H1 (cell line): ENCODE results near the gene LENG1. TPM values are rescaled to one million over a fixed set of nuclear protein-coding genes. Genes with fewer than 3 reads are reported as not detected.

Source experiments
- CTCF ChIA-PET: fragments of 300-600 bp; sonication (Branson Sonifier 250); formaldehyde crosslinking; loops from one replicate; lab custom pipeline; 2021; ENCODE audit not compliant: partially characterized antibody; lab: Charles Lee
- POLR2A ChIA-PET: fragments of 300-600 bp; sonication (Branson Sonifier 250); formaldehyde crosslinking; loops from one replicate; lab custom pipeline; 2021; ENCODE audit warnings: inconsistent platforms; ENCODE audit not compliant: partially characterized antibody; lab: Charles Lee
- DNase-seq, 2 experiments: peaks; one replicate each; pipeline versions ENCODE4 v3.0.0 to v3.0.0-alpha.2; 2010 to 2022; ENCODE audit warnings: low spot score in 2 of 2, low read depth in 1 of 2, mixed read lengths in 1 of 2
- FAIRE-seq: peaks from 2 replicates; lab custom pipeline; 2011; peaks lifted over from hg19 to GRCh38; lab: Jason Lieb, UNC
- H2AFZ ChIP-seq: 2 replicates; pipeline ENCODE4 v1.8.1; 2012; ENCODE audit warnings: low read length, inconsistent platforms
- H2AK5ac ChIP-seq: 2 replicates; pipeline ENCODE4 v1.6.1; 2013; ENCODE audit warnings: low read depth, low read length
- H2BK120ac ChIP-seq: replicated peaks from 2 replicates; pipeline ENCODE3; 2013; ENCODE audit warnings: low read depth, low read length, inconsistent platforms
- H2BK12ac ChIP-seq: 2 replicates; pipeline ENCODE4 v1.6.1; 2013; ENCODE audit warnings: low read depth, low read length
- H2BK15ac ChIP-seq: 2 replicates; pipeline ENCODE4 v1.6.1; 2013; ENCODE audit warnings: low read length
- H2BK20ac ChIP-seq: 2 replicates; pipeline ENCODE4 v1.6.1; 2013; ENCODE audit warnings: low read length
- H2BK5ac ChIP-seq: 2 replicates; pipeline ENCODE4 v1.6.1; 2013; ENCODE audit warnings: low read depth, low read length
- H3K14ac ChIP-seq: 2 replicates; pipeline ENCODE4 v1.6.1; 2013; ENCODE audit warnings: inconsistent platforms; ENCODE audit not compliant: insufficient read length
- H3K18ac ChIP-seq: 2 replicates; pipeline ENCODE4 v1.6.1; 2013; ENCODE audit warnings: low read length; ENCODE audit errors: extremely low read depth
- H3K23ac ChIP-seq: 2 replicates; pipeline ENCODE4 v1.6.1; 2013; ENCODE audit warnings: inconsistent platforms; ENCODE audit not compliant: insufficient read length
- H3K23me2 ChIP-seq: 2 replicates; pipeline ENCODE4 v1.6.1; 2013; ENCODE audit warnings: low read depth, low read length
- H3K27ac ChIP-seq: 2 replicates; pipeline ENCODE4 v1.6.1; 2011; ENCODE audit warnings: low read depth, low read length, inconsistent platforms
- H3K27me3 ChIP-seq, 4 experiments: replicated peaks in 1 of 4; 1 replicate in 1 of 4; 2 replicates in 3 of 4; pipeline versions ENCODE4 v1.6.1 to v1.8.1; 2011 to 2013; ENCODE audit warnings: low read length in 3 of 4, mild to moderate bottlenecking in 3 of 4, inconsistent platforms in 2 of 4, mixed read lengths in 2 of 4, moderate library complexity in 1 of 4; ENCODE audit not compliant: control insufficient read depth in 3 of 4, insufficient read depth in 3 of 4; ENCODE audit errors: extremely low read depth in 1 of 4
- H3K36me3 ChIP-seq, 4 experiments: 2 replicates each; pipeline versions ENCODE4 v1.6.1 to v1.8.1; 2011 to 2013; ENCODE audit warnings: mild to moderate bottlenecking in 4 of 4, low read length in 3 of 4, moderate library complexity in 2 of 4, control low read depth in 1 of 4, inconsistent platforms in 1 of 4; ENCODE audit not compliant: insufficient read depth in 4 of 4, control insufficient read depth in 2 of 4
- H3K4ac ChIP-seq: replicated peaks from 2 replicates; pipeline ENCODE3; 2013; ENCODE audit warnings: low read length, low read depth, mixed read lengths, inconsistent platforms; ENCODE audit not compliant: insufficient read length
- H3K4me1 ChIP-seq, 4 experiments: replicated peaks in 1 of 4; 1 replicate in 1 of 4; 2 replicates in 3 of 4; pipeline versions ENCODE4 v1.6.1 to v1.8.1; 2011 to 2013; ENCODE audit warnings: low read length in 3 of 4, inconsistent platforms in 2 of 4, mixed read lengths in 1 of 4; ENCODE audit not compliant: insufficient read depth in 4 of 4, control insufficient read depth in 3 of 4
- H3K4me2 ChIP-seq, 2 experiments: 2 replicates each; pipeline versions ENCODE4 v1.6.1 to v1.8.1; 2011 to 2013; ENCODE audit warnings: low read depth in 2 of 2, low read length in 2 of 2, control low read depth in 1 of 2, inconsistent platforms in 1 of 2, mild to moderate bottlenecking in 1 of 2; ENCODE audit not compliant: insufficient read depth in 1 of 2
- H3K4me3 ChIP-seq, 4 experiments: fragments of 200-600, 300-600 bp in 1 of 4; sonication (generic), shearing (Covaris generic), sonication (Bioruptor Twin) in 1 of 4; 2 replicates each; pipeline versions ENCODE4 v1.5.1 to v1.8.1; 2011 to 2016; ENCODE audit warnings: low read length in 4 of 4, low read depth in 3 of 4, control low read depth in 2 of 4, inconsistent platforms in 2 of 4, mild to moderate bottlenecking in 2 of 4, mixed read lengths in 1 of 4, moderate library complexity in 1 of 4; ENCODE audit not compliant: insufficient read depth in 2 of 4; ENCODE audit errors: extremely low read depth in 1 of 4
- H3K56ac ChIP-seq: replicated peaks from 2 replicates; pipeline ENCODE3; 2013; ENCODE audit warnings: low read depth, mild to moderate bottlenecking, mixed read lengths, low read length, inconsistent platforms; ENCODE audit not compliant: insufficient read length
- H3K79me1 ChIP-seq: 2 replicates; pipeline ENCODE4 v1.6.1; 2013; ENCODE audit warnings: low read depth, low read length, control low read depth
- H3K79me2 ChIP-seq, 2 experiments: 2 replicates each; pipeline versions ENCODE4 v1.6.1 to v1.8.1; 2012 to 2013; ENCODE audit warnings: low read length in 2 of 2, mild to moderate bottlenecking in 2 of 2, inconsistent platforms in 1 of 2; ENCODE audit not compliant: insufficient read depth in 2 of 2, control insufficient read depth in 1 of 2
- H3K9ac ChIP-seq, 4 experiments: replicated peaks in 1 of 4; 1 replicate in 1 of 4; 2 replicates in 3 of 4; pipeline versions ENCODE4 v1.6.1 to v1.8.1; 2011 to 2013; ENCODE audit warnings: low read depth in 3 of 4, low read length in 3 of 4, control low read depth in 2 of 4, mild to moderate bottlenecking in 2 of 4, moderate library complexity in 2 of 4, inconsistent platforms in 1 of 4; ENCODE audit errors: extremely low read depth in 1 of 4
- H3K9me3 ChIP-seq, 2 experiments: 2 replicates each; pipeline versions ENCODE4 v1.6.1 to v1.8.1; 2012 to 2013; ENCODE audit warnings: mild to moderate bottlenecking in 2 of 2, moderate library complexity in 2 of 2, control low read depth in 1 of 2, inconsistent platforms in 1 of 2, low read depth in 1 of 2, low read length in 1 of 2, mixed read lengths in 1 of 2; ENCODE audit not compliant: insufficient read depth in 2 of 2
- H4K20me1 ChIP-seq, 2 experiments: replicated peaks in 1 of 2; 2 replicates each; pipeline versions ENCODE3 to v1.8.1; 2011 to 2013; ENCODE audit warnings: inconsistent platforms in 2 of 2, low read length in 2 of 2, mild to moderate bottlenecking in 1 of 2; ENCODE audit not compliant: insufficient read depth in 2 of 2, control insufficient read depth in 1 of 2
- H4K5ac ChIP-seq: 2 replicates; pipeline ENCODE4 v1.6.1; 2013; ENCODE audit warnings: low read length, low read depth, mixed read lengths, inconsistent platforms; ENCODE audit not compliant: insufficient read length
- H4K8ac ChIP-seq: 2 replicates; pipeline ENCODE4 v1.8.0; 2013; ENCODE audit warnings: mild to moderate bottlenecking, moderate library complexity, low read length, inconsistent platforms; ENCODE audit not compliant: insufficient read depth; ENCODE audit errors: extremely low read depth
- H4K91ac ChIP-seq: replicated peaks from 2 replicates; pipeline ENCODE3; 2013; ENCODE audit warnings: low read length, mixed read lengths, inconsistent platforms; ENCODE audit not compliant: insufficient read length
- ASH2L ChIP-seq: fragments of 200-600, 300-600 bp; sonication (generic); IDR thresholded peaks from one replicate; pipeline ENCODE4 v1.7.1; 2017; ENCODE audit warnings: low read length
- BACH1 ChIP-seq: IDR thresholded peaks from 2 replicates; pipeline ENCODE4 v1.6.1; 2012; ENCODE audit warnings: low read length, improper control_type of control experiment
- CHD1 ChIP-seq: IDR thresholded peaks from 2 replicates; pipeline ENCODE4 v1.6.1; 2012; ENCODE audit warnings: low read depth, low read length, improper control_type of control experiment
- CREB1 ChIP-seq: IDR thresholded peaks from 2 replicates; pipeline ENCODE4 v1.6.1; 2012; ENCODE audit warnings: inconsistent platforms
- EP300 ChIP-seq, 2 experiments: IDR thresholded peaks; 1 replicate in 1 of 2; 2 replicates in 1 of 2; pipeline ENCODE4 v1.6.1; 2011 to 2012; ENCODE audit warnings: low read depth in 2 of 2, low read length in 2 of 2, mild to moderate bottlenecking in 2 of 2, borderline replicate concordance in 1 of 2, inconsistent platforms in 1 of 2, moderate library complexity in 1 of 2
- GTF2F1 ChIP-seq: IDR thresholded peaks from 2 replicates; pipeline ENCODE4 v1.6.1; 2012; ENCODE audit warnings: low read depth, low read length, improper control_type of control experiment, borderline replicate concordance
- HDAC2 ChIP-seq, 2 experiments: fragments of 300-600 bp in 1 of 2; sonication (generic) in 1 of 2; IDR thresholded peaks; 2 replicates each; pipeline ENCODE4 v1.6.1; 2011 to 2012; ENCODE audit warnings: low read depth in 2 of 2, low read length in 2 of 2, mild to moderate bottlenecking in 2 of 2, moderate library complexity in 2 of 2, borderline replicate concordance in 1 of 2, inconsistent platforms in 1 of 2
- JUND ChIP-seq: IDR thresholded peaks from 2 replicates; pipeline ENCODE4 v1.6.1; 2011; ENCODE audit warnings: mild to moderate bottlenecking, improper control_type of control experiment, low read length
- MAX ChIP-seq: IDR thresholded peaks from 2 replicates; pipeline ENCODE4 v1.6.1; 2012; ENCODE audit warnings: inconsistent platforms
- POLR2A ChIP-seq, 2 experiments: IDR thresholded peaks; 1 replicate in 1 of 2; 2 replicates in 1 of 2; pipeline ENCODE4 v1.6.1; 2011; ENCODE audit warnings: low read depth in 2 of 2, low read length in 2 of 2, mild to moderate bottlenecking in 2 of 2; ENCODE audit errors: control extremely low read depth in 1 of 2
- POLR2AphosphoS5 ChIP-seq: IDR thresholded peaks from 2 replicates; pipeline ENCODE4 v1.6.1; 2011; ENCODE audit warnings: low read depth, low read length
- RFX5 ChIP-seq: IDR thresholded peaks from 2 replicates; pipeline ENCODE4 v1.6.1; 2011; ENCODE audit warnings: low read depth, low read length, improper control_type of control experiment, borderline replicate concordance
- RXRA ChIP-seq: IDR thresholded peaks from 2 replicates; pipeline ENCODE4 v1.6.1; 2011; ENCODE audit warnings: low read depth, mild to moderate bottlenecking, low read length, moderate library complexity; ENCODE audit not compliant: insufficient read depth
- SIRT6 ChIP-seq: IDR thresholded peaks from one replicate; pipeline ENCODE4 v1.7.1; 2012; ENCODE audit warnings: low read length, inconsistent platforms
- TBP ChIP-seq: IDR thresholded peaks from 2 replicates; pipeline ENCODE4 v1.6.1; 2011; ENCODE audit warnings: low read depth, low read length, improper control_type of control experiment
- WGBS, 2 experiments: shearing (Covaris generic) in 1 of 2; methylation state at CpG; one replicate each; pipeline versions ENCODE4 v1.1.6 to v1.1.7; 2013 to 2015; ENCODE audit warnings: low lambda C conversion rate in 2 of 2, mixed read lengths in 2 of 2, inconsistent platforms in 1 of 2, low coverage in 1 of 2, missing lambda C conversion rate in 1 of 2; ENCODE audit not compliant: insufficient replicate concordance in 2 of 2, insufficient coverage in 1 of 2, insufficient read length in 1 of 2; ENCODE audit errors: extremely low coverage in 1 of 2, missing lambda C conversion rate in 1 of 2; 5-methylcytosine and 5-hydroxymethylcytosine counted together
- polyA plus RNA-seq, 7 experiments: library from polyadenylated mRNA; depleted of rRNA in 3 of 7; stranded (reverse) in 5 of 7; unstranded in 2 of 7; fragments of >200 nt in 5 of 7; fragments of 200-250 nt in 2 of 7; gene quantifications; 1 replicate in 5 of 7; 2 replicates in 1 of 7; 4 replicates in 1 of 7; pipeline versions ENCODE4 v1.2.1 to v1.2.3, GENCODE V29; 2011 to 2013; ENCODE audit warnings: missing spikeins in 2 of 7, mixed read lengths in 2 of 7
- total RNA-seq: library from RNA; stranded (reverse); fragmentation: NEBNext Ultra II Directional; extraction: Animal tissue kit (Norgen Biotek cat#: 25700); gene quantifications from 2 replicates; pipeline ENCODE4 v1.2.1, GENCODE V29; 2021
- TF ChIP-seq, protein P1 (sequence below): IDR thresholded peaks from 2 replicates; pipeline ENCODE4 v1.6.1; 2011; ENCODE audit warnings: low read depth, mild to moderate bottlenecking, low read length; ENCODE audit not compliant: insufficient read depth

The LENG1 gene
- total and polyA plus RNA-seq, 2 of the 8 experiments (the other 6 are each of a cell fraction or from before 2014, with no cell fraction given) = 1.2 to 4.4 TPM

DNA sequence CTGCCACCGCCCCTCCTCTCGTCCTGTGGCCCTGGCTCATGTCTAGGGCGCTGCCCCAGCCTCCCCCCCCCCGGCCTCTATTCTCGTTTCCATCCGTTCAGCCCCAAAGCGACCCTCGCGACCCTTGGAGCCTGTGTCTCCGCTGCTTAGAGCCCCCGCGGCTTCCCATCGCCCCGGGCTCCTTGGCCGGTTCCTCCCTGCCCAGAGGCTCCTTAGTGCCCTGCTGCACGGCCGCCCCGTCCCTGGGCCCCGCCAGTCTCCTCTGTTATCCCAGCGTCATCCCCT is 31.1 kb downstream of the LENG1 start:
- CTCF ChIA-PET = no interaction called here
- no peaks in the 10 kb centered on the region for H3K27me3 ChIP-seq
- H2BK120ac ChIP-seq = no peak overlapping the region
- no peak overlapping the region for H3K23ac ChIP-seq
- no peak overlapping the region for H3K4me2 ChIP-seq
- H3K56ac ChIP-seq = no peak overlapping the region
- H2BK15ac ChIP-seq = no peak overlapping the region
- H2AK5ac ChIP-seq = no peak overlapping the region
- H3K9me3 ChIP-seq = peaks cover 0 to 6% of the 10 kb centered on the region in 2 experiments; a peak in 2 of 4 replicates
- H3K18ac ChIP-seq = no peak overlapping the region
- no peaks in the 10 kb centered on the region for H3K79me1 ChIP-seq
- H3K9ac ChIP-seq = no peak overlapping the region
- H4K91ac ChIP-seq = no peak overlapping the region
- H3K36me3 ChIP-seq = peaks cover 21 to 76% (median 38%) of the 10 kb centered on the region in 4 experiments
- H3K4ac ChIP-seq = no peak overlapping the region
- H2BK20ac ChIP-seq = no peak overlapping the region
- H4K8ac ChIP-seq = no peak overlapping the region
- 82% methylated on average over 14 of the region's 20 CpGs; no CpG with 5 or more reads in 1 of the 2 experiments for WGBS, 2 experiments
- H3K23me2 ChIP-seq = no peaks in the 10 kb centered on the region
- H4K20me1 ChIP-seq = peaks cover 0 to 6% of the 10 kb centered on the region in 2 experiments
- no peak overlapping the region for H2BK12ac ChIP-seq
- POLR2A ChIA-PET = interaction anchor here (2.9 kb wide), 1 partner anchor 10 kb away, joined by 13 read pairs; no protein-coding TSS in a partner anchor
- no peak overlapping the region for H2AFZ ChIP-seq
- DNase-seq = no peak
- H3K79me2 ChIP-seq = no peaks in the 10 kb centered on the region
- H4K5ac ChIP-seq = no peak overlapping the region
- H2BK5ac ChIP-seq = no peak overlapping the region
- FAIRE-seq = no peak
- H3K4me1 ChIP-seq = no peaks in the 10 kb centered on the region
- H3K14ac ChIP-seq = no peak overlapping the region
- no peak overlapping the region for H3K4me3 ChIP-seq
- H3K27ac ChIP-seq = no peak overlapping the region
- TF ChIP-seq JUND = no peak
- no peak for TF ChIP-seq RFX5
- no peak for TF ChIP-seq EP300 (IDR thresholded peaks at IDR 0.05; ENCODE audit: borderline replicate concordance in 1 of 2, low read depth in 2 of 2, low read length in 2 of 2)
- TF ChIP-seq CREB1 = no peak
- no peak for TF ChIP-seq TBP
- no peak for TF ChIP-seq SIRT6
- no peak for TF ChIP-seq RXRA
- no peak for TF ChIP-seq MAX
- no peak for TF ChIP-seq POLR2A (IDR thresholded peaks at IDR 0.05; ENCODE audit: control extremely low read depth in 1 of 2, low read depth in 2 of 2, low read length in 2 of 2)
- TF ChIP-seq GTF2F1 = no peak
- TF ChIP-seq, protein P1, sequence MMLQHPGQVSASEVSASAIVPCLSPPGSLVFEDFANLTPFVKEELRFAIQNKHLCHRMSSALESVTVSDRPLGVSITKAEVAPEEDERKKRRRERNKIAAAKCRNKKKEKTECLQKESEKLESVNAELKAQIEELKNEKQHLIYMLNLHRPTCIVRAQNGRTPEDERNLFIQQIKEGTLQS = no peak
- no peak for TF ChIP-seq POLR2AphosphoS5
- no peak for TF ChIP-seq CHD1
- TF ChIP-seq HDAC2 (IDR thresholded peaks at IDR 0.05; ENCODE audit: borderline replicate concordance in 1 of 2, low read depth in 2 of 2, low read length in 2 of 2) = no peak
- no peak for TF ChIP-seq BACH1
- TF ChIP-seq ASH2L = no peak
